H1 (cell line): ENCODE measurements around the gene ID2. TPM values are rescaled to one million over a fixed set of nuclear protein-coding genes. Genes with fewer than 3 reads are reported as not detected.

Source experiments
- CTCF ChIA-PET: fragments of 300-600 bp; sonication (Branson Sonifier 250); formaldehyde crosslinking; loops from one replicate; lab custom pipeline; 2021; ENCODE audit not compliant: partially characterized antibody; lab: Charles Lee
- POLR2A ChIA-PET: fragments of 300-600 bp; sonication (Branson Sonifier 250); formaldehyde crosslinking; loops from one replicate; lab custom pipeline; 2021; ENCODE audit warnings: inconsistent platforms; ENCODE audit not compliant: partially characterized antibody; lab: Charles Lee
- DNase-seq, 2 experiments: peaks; one replicate each; pipeline versions ENCODE4 v3.0.0 to v3.0.0-alpha.2; 2010 to 2022; ENCODE audit warnings: low spot score in 2 of 2, low read depth in 1 of 2, mixed read lengths in 1 of 2
- FAIRE-seq: peaks from 2 replicates; lab custom pipeline; 2011; peaks lifted over from hg19 to GRCh38; lab: Jason Lieb, UNC
- H2AFZ ChIP-seq: 2 replicates; pipeline ENCODE4 v1.8.1; 2012; ENCODE audit warnings: low read length, inconsistent platforms
- H2AK5ac ChIP-seq: 2 replicates; pipeline ENCODE4 v1.6.1; 2013; ENCODE audit warnings: low read depth, low read length
- H2BK120ac ChIP-seq: replicated peaks from 2 replicates; pipeline ENCODE3; 2013; ENCODE audit warnings: low read depth, low read length, inconsistent platforms
- H2BK12ac ChIP-seq: 2 replicates; pipeline ENCODE4 v1.6.1; 2013; ENCODE audit warnings: low read depth, low read length
- H2BK15ac ChIP-seq: 2 replicates; pipeline ENCODE4 v1.6.1; 2013; ENCODE audit warnings: low read length
- H2BK20ac ChIP-seq: 2 replicates; pipeline ENCODE4 v1.6.1; 2013; ENCODE audit warnings: low read length
- H2BK5ac ChIP-seq: 2 replicates; pipeline ENCODE4 v1.6.1; 2013; ENCODE audit warnings: low read depth, low read length
- H3K14ac ChIP-seq: 2 replicates; pipeline ENCODE4 v1.6.1; 2013; ENCODE audit warnings: inconsistent platforms; ENCODE audit not compliant: insufficient read length
- H3K18ac ChIP-seq: 2 replicates; pipeline ENCODE4 v1.6.1; 2013; ENCODE audit warnings: low read length; ENCODE audit errors: extremely low read depth
- H3K23ac ChIP-seq: 2 replicates; pipeline ENCODE4 v1.6.1; 2013; ENCODE audit warnings: inconsistent platforms; ENCODE audit not compliant: insufficient read length
- H3K23me2 ChIP-seq: 2 replicates; pipeline ENCODE4 v1.6.1; 2013; ENCODE audit warnings: low read depth, low read length
- H3K27ac ChIP-seq: 2 replicates; pipeline ENCODE4 v1.6.1; 2011; ENCODE audit warnings: low read depth, low read length, inconsistent platforms
- H3K27me3 ChIP-seq, 4 experiments: replicated peaks in 1 of 4; 1 replicate in 1 of 4; 2 replicates in 3 of 4; pipeline versions ENCODE4 v1.6.1 to v1.8.1; 2011 to 2013; ENCODE audit warnings: low read length in 3 of 4, mild to moderate bottlenecking in 3 of 4, inconsistent platforms in 2 of 4, mixed read lengths in 2 of 4, moderate library complexity in 1 of 4; ENCODE audit not compliant: control insufficient read depth in 3 of 4, insufficient read depth in 3 of 4; ENCODE audit errors: extremely low read depth in 1 of 4
- H3K36me3 ChIP-seq, 4 experiments: 2 replicates each; pipeline versions ENCODE4 v1.6.1 to v1.8.1; 2011 to 2013; ENCODE audit warnings: mild to moderate bottlenecking in 4 of 4, low read length in 3 of 4, moderate library complexity in 2 of 4, control low read depth in 1 of 4, inconsistent platforms in 1 of 4; ENCODE audit not compliant: insufficient read depth in 4 of 4, control insufficient read depth in 2 of 4
- H3K4ac ChIP-seq: replicated peaks from 2 replicates; pipeline ENCODE3; 2013; ENCODE audit warnings: low read length, low read depth, mixed read lengths, inconsistent platforms; ENCODE audit not compliant: insufficient read length
- H3K4me1 ChIP-seq, 4 experiments: replicated peaks in 1 of 4; 1 replicate in 1 of 4; 2 replicates in 3 of 4; pipeline versions ENCODE4 v1.6.1 to v1.8.1; 2011 to 2013; ENCODE audit warnings: low read length in 3 of 4, inconsistent platforms in 2 of 4, mixed read lengths in 1 of 4; ENCODE audit not compliant: insufficient read depth in 4 of 4, control insufficient read depth in 3 of 4
- H3K4me2 ChIP-seq, 2 experiments: 2 replicates each; pipeline versions ENCODE4 v1.6.1 to v1.8.1; 2011 to 2013; ENCODE audit warnings: low read depth in 2 of 2, low read length in 2 of 2, control low read depth in 1 of 2, inconsistent platforms in 1 of 2, mild to moderate bottlenecking in 1 of 2; ENCODE audit not compliant: insufficient read depth in 1 of 2
- H3K4me3 ChIP-seq, 4 experiments: fragments of 200-600, 300-600 bp in 1 of 4; sonication (generic), shearing (Covaris generic), sonication (Bioruptor Twin) in 1 of 4; 2 replicates each; pipeline versions ENCODE4 v1.5.1 to v1.8.1; 2011 to 2016; ENCODE audit warnings: low read length in 4 of 4, low read depth in 3 of 4, control low read depth in 2 of 4, inconsistent platforms in 2 of 4, mild to moderate bottlenecking in 2 of 4, mixed read lengths in 1 of 4, moderate library complexity in 1 of 4; ENCODE audit not compliant: insufficient read depth in 2 of 4; ENCODE audit errors: extremely low read depth in 1 of 4
- H3K56ac ChIP-seq: replicated peaks from 2 replicates; pipeline ENCODE3; 2013; ENCODE audit warnings: low read depth, mild to moderate bottlenecking, mixed read lengths, low read length, inconsistent platforms; ENCODE audit not compliant: insufficient read length
- H3K79me1 ChIP-seq: 2 replicates; pipeline ENCODE4 v1.6.1; 2013; ENCODE audit warnings: low read depth, low read length, control low read depth
- H3K79me2 ChIP-seq, 2 experiments: 2 replicates each; pipeline versions ENCODE4 v1.6.1 to v1.8.1; 2012 to 2013; ENCODE audit warnings: low read length in 2 of 2, mild to moderate bottlenecking in 2 of 2, inconsistent platforms in 1 of 2; ENCODE audit not compliant: insufficient read depth in 2 of 2, control insufficient read depth in 1 of 2
- H3K9ac ChIP-seq, 4 experiments: replicated peaks in 1 of 4; 1 replicate in 1 of 4; 2 replicates in 3 of 4; pipeline versions ENCODE4 v1.6.1 to v1.8.1; 2011 to 2013; ENCODE audit warnings: low read depth in 3 of 4, low read length in 3 of 4, control low read depth in 2 of 4, mild to moderate bottlenecking in 2 of 4, moderate library complexity in 2 of 4, inconsistent platforms in 1 of 4; ENCODE audit errors: extremely low read depth in 1 of 4
- H3K9me3 ChIP-seq, 2 experiments: 2 replicates each; pipeline versions ENCODE4 v1.6.1 to v1.8.1; 2012 to 2013; ENCODE audit warnings: mild to moderate bottlenecking in 2 of 2, moderate library complexity in 2 of 2, control low read depth in 1 of 2, inconsistent platforms in 1 of 2, low read depth in 1 of 2, low read length in 1 of 2, mixed read lengths in 1 of 2; ENCODE audit not compliant: insufficient read depth in 2 of 2
- H4K20me1 ChIP-seq, 2 experiments: replicated peaks in 1 of 2; 2 replicates each; pipeline versions ENCODE3 to v1.8.1; 2011 to 2013; ENCODE audit warnings: inconsistent platforms in 2 of 2, low read length in 2 of 2, mild to moderate bottlenecking in 1 of 2; ENCODE audit not compliant: insufficient read depth in 2 of 2, control insufficient read depth in 1 of 2
- H4K5ac ChIP-seq: 2 replicates; pipeline ENCODE4 v1.6.1; 2013; ENCODE audit warnings: low read length, low read depth, mixed read lengths, inconsistent platforms; ENCODE audit not compliant: insufficient read length
- H4K8ac ChIP-seq: 2 replicates; pipeline ENCODE4 v1.8.0; 2013; ENCODE audit warnings: mild to moderate bottlenecking, moderate library complexity, low read length, inconsistent platforms; ENCODE audit not compliant: insufficient read depth; ENCODE audit errors: extremely low read depth
- H4K91ac ChIP-seq: replicated peaks from 2 replicates; pipeline ENCODE3; 2013; ENCODE audit warnings: low read length, mixed read lengths, inconsistent platforms; ENCODE audit not compliant: insufficient read length
- ASH2L ChIP-seq: fragments of 200-600, 300-600 bp; sonication (generic); IDR thresholded peaks from one replicate; pipeline ENCODE4 v1.7.1; 2017; ENCODE audit warnings: low read length
- CBX5 ChIP-seq: fragments of 300-800, 300-1000 bp; sonication (generic); IDR thresholded peaks from 2 replicates; pipeline ENCODE4 v1.7.1; 2016; ENCODE audit warnings: antibody characterized with exemption, low read length, low read depth
- CHD1 ChIP-seq: IDR thresholded peaks from 2 replicates; pipeline ENCODE4 v1.6.1; 2012; ENCODE audit warnings: low read depth, low read length, improper control_type of control experiment
- EGR1 ChIP-seq: IDR thresholded peaks from 2 replicates; pipeline ENCODE4 v1.6.1; 2011; ENCODE audit warnings: low read depth, low read length, borderline replicate concordance
- EZH2 ChIP-seq: fragments of 200-600 bp; sonication (generic); IDR thresholded peaks from 2 replicates; pipeline ENCODE4 v1.7.1; 2012; ENCODE audit warnings: low read depth, mild to moderate bottlenecking, moderate library complexity, low read length, inconsistent platforms; ENCODE audit not compliant: severe bottlenecking
- HDAC6 ChIP-seq: IDR thresholded peaks from one replicate; pipeline ENCODE4 v1.7.1; 2012; ENCODE audit warnings: low read depth, mild to moderate bottlenecking, inconsistent platforms, low read length, moderate library complexity
- JUN ChIP-seq: IDR thresholded peaks from 2 replicates; pipeline ENCODE4 v1.6.1; 2011; ENCODE audit warnings: low read depth, mild to moderate bottlenecking, improper control_type of control experiment, low read length
- NANOG ChIP-seq: IDR thresholded peaks from 2 replicates; pipeline ENCODE4 v1.6.1; 2011; ENCODE audit warnings: low read length, low read depth, mild to moderate bottlenecking, inconsistent platforms; ENCODE audit not compliant: insufficient read depth, poor library complexity, severe bottlenecking
- PHF8 ChIP-seq: fragments of 200-600 bp; sonication (generic); conservative IDR thresholded peaks from 2 replicates; pipeline ENCODE4 v1.7.1; 2012; ENCODE audit warnings: low read depth, mild to moderate bottlenecking, inconsistent platforms, low read length, moderate library complexity
- SAP30 ChIP-seq: fragments of 300-600 bp; sonication (generic); IDR thresholded peaks from 2 replicates; pipeline ENCODE4 v1.7.1; 2012; ENCODE audit warnings: low read length, moderate library complexity, mild to moderate bottlenecking, inconsistent platforms; ENCODE audit not compliant: insufficient read depth, insufficient replicate concordance
- SIRT6 ChIP-seq: IDR thresholded peaks from one replicate; pipeline ENCODE4 v1.7.1; 2012; ENCODE audit warnings: low read length, inconsistent platforms
- TBP ChIP-seq: IDR thresholded peaks from 2 replicates; pipeline ENCODE4 v1.6.1; 2011; ENCODE audit warnings: low read depth, low read length, improper control_type of control experiment
- YY1 ChIP-seq: IDR thresholded peaks from 2 replicates; pipeline ENCODE4 v1.6.1; 2011; ENCODE audit warnings: low read depth, mild to moderate bottlenecking, low read length
- WGBS, 2 experiments: shearing (Covaris generic) in 1 of 2; methylation state at CpG; one replicate each; pipeline versions ENCODE4 v1.1.6 to v1.1.7; 2013 to 2015; ENCODE audit warnings: low lambda C conversion rate in 2 of 2, mixed read lengths in 2 of 2, inconsistent platforms in 1 of 2, low coverage in 1 of 2, missing lambda C conversion rate in 1 of 2; ENCODE audit not compliant: insufficient replicate concordance in 2 of 2, insufficient coverage in 1 of 2, insufficient read length in 1 of 2; ENCODE audit errors: extremely low coverage in 1 of 2, missing lambda C conversion rate in 1 of 2; 5-methylcytosine and 5-hydroxymethylcytosine counted together
- polyA plus RNA-seq, 7 experiments: library from polyadenylated mRNA; depleted of rRNA in 3 of 7; stranded (reverse) in 5 of 7; unstranded in 2 of 7; fragments of >200 nt in 5 of 7; fragments of 200-250 nt in 2 of 7; gene quantifications; 1 replicate in 5 of 7; 2 replicates in 1 of 7; 4 replicates in 1 of 7; pipeline versions ENCODE4 v1.2.1 to v1.2.3, GENCODE V29; 2011 to 2013; ENCODE audit warnings: missing spikeins in 2 of 7, mixed read lengths in 2 of 7
- total RNA-seq: library from RNA; stranded (reverse); fragmentation: NEBNext Ultra II Directional; extraction: Animal tissue kit (Norgen Biotek cat#: 25700); gene quantifications from 2 replicates; pipeline ENCODE4 v1.2.1, GENCODE V29; 2021

ID2 gene
- total and polyA plus RNA-seq, 2 of the 8 experiments (the other 6 are each of a cell fraction or from before 2014, with no cell fraction given), result 36.7 to 214 TPM

DNA sequence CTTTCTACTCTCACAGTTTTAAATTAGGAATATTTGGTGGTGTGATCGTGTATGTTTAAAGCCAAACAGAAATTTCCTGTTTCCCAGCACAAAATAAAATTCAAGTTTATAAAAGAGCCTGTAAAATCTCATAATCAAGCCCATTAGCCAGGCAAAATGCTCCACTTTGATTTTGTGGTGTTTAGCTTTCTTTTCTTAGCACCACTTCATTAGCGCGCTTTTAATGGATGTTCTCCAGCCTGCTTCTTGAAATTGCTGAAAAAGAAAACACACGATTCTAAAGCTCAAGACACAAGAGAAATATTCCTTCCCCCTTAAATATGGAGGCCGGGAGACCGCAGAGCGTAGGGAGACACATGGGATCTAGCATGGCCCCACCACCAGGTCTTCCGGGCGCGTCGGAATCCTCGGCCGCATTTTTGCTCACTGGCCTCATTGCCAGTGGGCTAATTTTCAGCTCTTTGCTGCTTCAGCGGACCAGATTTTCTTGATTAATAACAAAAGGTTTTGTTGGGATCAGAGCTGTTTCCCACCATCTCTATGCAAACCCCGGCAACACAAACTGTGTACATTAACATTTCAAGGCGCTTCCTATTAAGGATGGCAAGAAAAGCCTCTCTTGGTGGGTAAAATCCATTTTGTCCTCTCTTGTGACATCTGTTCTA lies 40.4 kb upstream of the ID2 start:
- H3K56ac ChIP-seq, result no peak overlapping the region
- H3K79me1 ChIP-seq, result no peaks in the 10 kb centered on the region
- H4K91ac ChIP-seq, result no peak overlapping the region
- DNase-seq (no peak), FAIRE-seq (no peak)
- no peak overlapping the region for H2BK5ac ChIP-seq
- no peak overlapping the region for H2AK5ac ChIP-seq
- H3K4me3 ChIP-seq, result no peak overlapping the region
- no peak overlapping the region for H2BK20ac ChIP-seq
- no peak overlapping the region for H2AFZ ChIP-seq
- H3K27ac ChIP-seq, result no peak overlapping the region
- no peak overlapping the region for H2BK120ac ChIP-seq
- H2BK15ac ChIP-seq, result no peak overlapping the region
- H3K23me2 ChIP-seq, result no peaks in the 10 kb centered on the region
- no peak overlapping the region for H4K8ac ChIP-seq
- WGBS, 2 experiments, result 84% methylated on average over 16 of the region's 16 CpGs; no CpG with 5 or more reads in 1 of the 2 experiments
- H4K20me1 ChIP-seq, result no peaks in the 10 kb centered on the region
- H3K4me1 ChIP-seq, result peaks cover 13 to 39% (median 23%) of the 10 kb centered on the region in 4 experiments
- no peak overlapping the region for H3K14ac ChIP-seq
- peak overlapping the region in 1 of 2 experiments; percentile 33; a peak in 2 of 4 replicates for H3K4me2 ChIP-seq
- H3K9ac ChIP-seq, result no peak overlapping the region
- CTCF ChIA-PET, result interaction anchor here (0.9 to 2.0 kb wide), 6 partner anchors 15 to 1544 kb away, joined by 3 to 6 read pairs (median 4); no protein-coding TSS in a partner anchor
- no peaks in the 10 kb centered on the region for H3K79me2 ChIP-seq
- POLR2A ChIA-PET, result interaction anchor here (1.0 to 2.5 kb wide), 6 partner anchors 8 to 43 kb away, joined by 3 to 8 read pairs (median 3); partner anchors contain the start of gene ID2
- H3K4ac ChIP-seq, result no peak overlapping the region
- H3K27me3 ChIP-seq, result peaks cover 1 to 8% (median 5%) of the 10 kb centered on the region in 4 experiments; a peak in 5 of 7 replicates
- no peak overlapping the region for H3K23ac ChIP-seq
- H3K9me3 ChIP-seq, result peaks cover 3% of the 10 kb centered on the region in 2 experiments; a peak in 2 of 4 replicates
- H4K5ac ChIP-seq, result no peak overlapping the region
- peak overlapping the region; percentile 0; the same call in 1 of the 2 replicates for H3K18ac ChIP-seq
- no peak overlapping the region for H2BK12ac ChIP-seq
- no peaks in the 10 kb centered on the region for H3K36me3 ChIP-seq
- TF ChIP-seq CBX5 (no peak), YY1 (no peak), ASH2L (no peak), HDAC6 (no peak), EGR1 (no peak), NANOG (no peak), JUN (no peak), SIRT6 (no peak), PHF8 (no peak), EZH2 (no peak), SAP30 (no peak), TBP (no peak), CHD1 (no peak)
